Lung (tissue), 12 donors: ENCODE data around the gene EIF3L. TPM values are rescaled to one million over a fixed set of nuclear protein-coding genes. Genes with fewer than 3 reads are reported as not detected.

Source experiments
- ATAC-seq: fragments of 200-7000 bp; cut with Tn5 transposase; one replicate; pipeline ENCODE4 v1.9.1; 2020; ENCODE audit warnings: moderate number of reproducible peaks; ENCODE audit not compliant: insufficient read depth, low FRiP score
- DNase-seq, 3 donors: peaks; one replicate each; pipeline ENCODE4 v3.0.0-alpha.2; 2013 to 2017
- H3K27ac ChIP-seq, 2 donors: one replicate each; pipeline ENCODE4 v1.5.1; 2013; ENCODE audit warnings: mild to moderate bottlenecking in 2 of 2, moderate library complexity in 2 of 2, control low read depth in 1 of 2, inconsistent platforms in 1 of 2, low read depth in 1 of 2, low read length in 1 of 2
- H3K27me3 ChIP-seq, 3 donors: one replicate each; pipeline ENCODE4 v1.5.1; 2013; ENCODE audit warnings: low read length in 2 of 3; ENCODE audit not compliant: control insufficient read depth in 3 of 3, insufficient read depth in 3 of 3
- H3K36me3 ChIP-seq, 4 donors: one replicate each; pipeline ENCODE4 v1.5.1; 2013; ENCODE audit warnings: low read length in 4 of 4, mild to moderate bottlenecking in 1 of 4, moderate library complexity in 1 of 4; ENCODE audit not compliant: control insufficient read depth in 4 of 4, insufficient read depth in 4 of 4
- H3K4me1 ChIP-seq, 5 donors: one replicate each; pipeline ENCODE4 v1.5.1; 2013; ENCODE audit warnings: low read length in 5 of 5, mild to moderate bottlenecking in 2 of 5, moderate library complexity in 1 of 5; ENCODE audit not compliant: control insufficient read depth in 5 of 5, insufficient read depth in 5 of 5
- H3K4me3 ChIP-seq: one replicate; pipeline ENCODE4 v1.5.1; 2013; ENCODE audit warnings: mild to moderate bottlenecking, control low read depth, moderate library complexity
- H3K9ac ChIP-seq, 2 donors: one replicate each; pipeline ENCODE4 v1.5.1; 2013; ENCODE audit warnings: low read length in 2 of 2, control low read depth in 1 of 2; ENCODE audit not compliant: insufficient read depth in 1 of 2
- H3K9me3 ChIP-seq, 4 donors: one replicate each; pipeline ENCODE4 v1.5.1; 2013; ENCODE audit warnings: low read length in 3 of 4, mild to moderate bottlenecking in 1 of 4, moderate library complexity in 1 of 4; ENCODE audit not compliant: control insufficient read depth in 4 of 4, insufficient read depth in 3 of 4
- WGBS, 2 donors: extraction: QIAGEN DNeasy Blood & Tissue Kit; methylation state at CpG; one replicate each; pipeline ENCODE4 v1.1.7; 2013; 5-methylcytosine and 5-hydroxymethylcytosine counted together
- polyA plus RNA-seq, 2 donors: library from polyadenylated mRNA; stranded (reverse); fragments of 200-250 nt; gene quantifications; one replicate each; pipeline ENCODE4 v1.2.1, GENCODE V29; 2013
- total RNA-seq, 2 donors: library from RNA; depleted of rRNA in 1 of 2; stranded (reverse); fragments of >200 nt in 1 of 2; gene quantifications; one replicate each; pipeline ENCODE4 v1.2.1, GENCODE V29; 2014 to 2021
- TF ChIP-seq, protein P1 (sequence below): IDR thresholded peaks from 2 replicates; pipeline ENCODE4 v1.5.1; 2012; ENCODE audit warnings: mild to moderate bottlenecking; ENCODE audit errors: control extremely low read depth, extremely low read depth
- donor health status: control.
- donor health status: control.
- donor health status: Bipolar disorder and iron deficiency.
- donor health status: healthy.
- donor health status: DM: yes; HTN: yes; CAD: no.

EIF3L gene
- total and polyA plus RNA-seq, 4 donors: 175 to 420 (median 252) TPM

- 54 to 72% methylated on average over 9 of the region's 9 CpGs for WGBS, 2 donors
- DNase-seq (peak; percentile 51 to 76 (median 61)), ATAC-seq (no peak)
- H3K9ac ChIP-seq: no peak overlapping the region
- H3K27ac ChIP-seq: no peak overlapping the region
- peaks cover 4 to 23% (median 21%) of the 10 kb centered on the region in 3 donors for H3K27me3 ChIP-seq
- TF ChIP-seq, protein P1, sequence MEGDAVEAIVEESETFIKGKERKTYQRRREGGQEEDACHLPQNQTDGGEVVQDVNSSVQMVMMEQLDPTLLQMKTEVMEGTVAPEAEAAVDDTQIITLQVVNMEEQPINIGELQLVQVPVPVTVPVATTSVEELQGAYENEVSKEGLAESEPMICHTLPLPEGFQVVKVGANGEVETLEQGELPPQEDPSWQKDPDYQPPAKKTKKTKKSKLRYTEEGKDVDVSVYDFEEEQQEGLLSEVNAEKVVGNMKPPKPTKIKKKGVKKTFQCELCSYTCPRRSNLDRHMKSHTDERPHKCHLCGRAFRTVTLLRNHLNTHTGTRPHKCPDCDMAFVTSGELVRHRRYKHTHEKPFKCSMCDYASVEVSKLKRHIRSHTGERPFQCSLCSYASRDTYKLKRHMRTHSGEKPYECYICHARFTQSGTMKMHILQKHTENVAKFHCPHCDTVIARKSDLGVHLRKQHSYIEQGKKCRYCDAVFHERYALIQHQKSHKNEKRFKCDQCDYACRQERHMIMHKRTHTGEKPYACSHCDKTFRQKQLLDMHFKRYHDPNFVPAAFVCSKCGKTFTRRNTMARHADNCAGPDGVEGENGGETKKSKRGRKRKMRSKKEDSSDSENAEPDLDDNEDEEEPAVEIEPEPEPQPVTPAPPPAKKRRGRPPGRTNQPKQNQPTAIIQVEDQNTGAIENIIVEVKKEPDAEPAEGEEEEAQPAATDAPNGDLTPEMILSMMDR: no peak
- H3K4me3 ChIP-seq: no peak overlapping the region
- H3K36me3 ChIP-seq: peaks cover 0 to 27% (median 6%) of the 10 kb centered on the region in 4 donors
- H3K4me1 ChIP-seq: peaks cover 0 to 6% (median 0%) of the 10 kb centered on the region in 5 donors
- H3K9me3 ChIP-seq: no peaks in the 10 kb centered on the region
Observed at GRCh38 chr22:37827056-37827455, 22.2 kb upstream of the EIF3L start.

DNA sequence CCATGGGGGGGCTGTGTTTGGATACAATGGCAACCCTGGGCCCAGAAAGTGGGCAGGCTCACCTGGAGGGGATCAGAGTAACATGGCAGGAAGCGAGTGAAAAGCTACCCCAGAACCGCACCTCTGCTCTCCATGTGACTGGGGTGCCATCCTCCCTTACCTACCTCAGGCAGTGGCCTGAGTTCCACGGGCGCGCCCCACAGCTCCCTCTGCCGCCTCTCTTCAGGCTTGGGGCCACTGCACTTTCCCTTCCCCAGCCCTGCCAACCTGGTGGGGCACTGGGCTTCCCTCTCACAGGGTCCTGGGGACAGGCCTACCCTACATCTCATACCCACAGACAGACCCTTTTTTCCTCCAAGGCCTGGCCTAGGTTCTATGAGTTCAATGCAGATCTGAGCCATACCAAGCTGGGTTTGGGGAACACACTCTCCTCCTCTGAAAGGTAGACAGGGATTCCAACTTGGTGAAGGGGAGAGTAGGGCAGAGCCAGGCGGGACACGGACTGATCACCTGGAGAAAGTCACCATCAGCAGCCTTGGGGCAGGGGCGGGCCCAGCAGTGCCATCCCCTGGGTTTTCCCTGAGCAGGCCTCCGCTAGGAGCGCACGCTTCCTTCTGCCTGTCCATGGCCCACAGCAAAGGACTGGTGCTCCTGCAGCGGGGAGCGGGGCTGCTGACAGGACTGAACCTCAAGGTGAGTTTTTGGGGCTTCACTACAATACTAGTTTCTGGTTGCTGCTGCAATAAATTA is 19.0 kb upstream of the EIF3L start:
- Histone ChIP-seq H3K27ac (no peak overlapping the region), H3K36me3 (peaks cover 21 to 50% (median 28%) of the 10 kb centered on the region in 4 donors), H3K9ac (no peak overlapping the region), H3K27me3 (no peaks in the 10 kb centered on the region), H3K4me3 (no peak overlapping the region), H3K4me1 (peaks cover 0 to 6% (median 0%) of the 10 kb centered on the region in 5 donors), H3K9me3 (no peaks in the 10 kb centered on the region)
- ATAC-seq: no peak
- no peak for DNase-seq
- TF ChIP-seq, protein P1: no peak
- WGBS, 2 donors: 93 to 97% methylated on average over 14 of the region's 14 CpGs

DNA sequence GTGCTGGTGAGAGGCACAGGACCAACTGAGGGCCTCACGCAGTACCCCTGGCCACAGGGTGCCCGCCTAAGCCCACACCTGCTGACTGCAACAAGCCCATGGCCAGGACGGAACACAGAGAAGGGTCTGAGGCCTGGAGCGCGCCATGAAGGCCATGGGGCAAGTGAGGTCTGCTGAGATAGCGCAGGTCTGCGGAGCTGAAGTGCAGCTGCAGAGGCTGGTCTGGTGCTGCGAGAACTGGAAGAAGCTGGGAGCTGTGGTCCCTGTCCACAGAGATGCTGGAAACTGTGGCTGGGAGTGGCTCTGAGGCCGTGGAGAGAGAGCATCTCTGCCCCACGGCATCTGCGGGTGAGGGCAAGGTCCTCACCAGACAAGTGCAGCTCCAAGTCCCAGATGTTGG is 17.7 kb upstream of the EIF3L start:
- WGBS, 2 donors: 97 to 99% methylated on average over 11 of the region's 11 CpGs
- Histone ChIP-seq H3K4me3 (no peak overlapping the region), H3K9me3 (no peaks in the 10 kb centered on the region), H3K27me3 (no peaks in the 10 kb centered on the region), H3K4me1 (peaks cover 0 to 6% (median 0%) of the 10 kb centered on the region in 5 donors), H3K27ac (no peak overlapping the region), H3K36me3 (peaks cover 21 to 50% (median 28%) of the 10 kb centered on the region in 4 donors), H3K9ac (no peak overlapping the region)
- ATAC-seq (no peak), DNase-seq (no peak)
- TF ChIP-seq, protein P1: no peak
